Bone marrow (tissue), 2 donors: ENCODE measurements around the gene PALM2AKAP2.

ENCODE experiments used
- DNase-seq, 2 donors: peaks; one replicate each; lab custom pipeline; 2025; lab: John Stamatoyannopoulos, UW

PALM2AKAP2 gene

GRCh38 chr9:109771796-109772531 is 8.0 kb upstream of the PALM2AKAP2 start:
- DNase-seq = no peak

GRCh38 chr9:109775516-109775915 is 4.5 kb upstream of the PALM2AKAP2 start:
- no peak for DNase-seq

- no peak for DNase-seq
Measured at GRCh38 chr9:109776391-109776790, 3.6 kb upstream of the PALM2AKAP2 start.

- no peak for DNase-seq
Measured at GRCh38 chr9:109780453-109781033, 545 bp downstream of the PALM2AKAP2 start.

- no peak for DNase-seq
Measured at GRCh38 chr9:109781086-109781485, 1.1 kb downstream of the PALM2AKAP2 start.

GRCh38 chr9:109781541-109782197 is 1.7 kb downstream of the PALM2AKAP2 start:
- DNase-seq = no peak

GRCh38 chr9:109787735-109788134 is 7.7 kb downstream of the PALM2AKAP2 start:
- no peak for DNase-seq

GRCh38 chr9:109789556-109789955 is 9.6 kb downstream of the PALM2AKAP2 start:
- DNase-seq = no peak

- no peak for DNase-seq
Measured at GRCh38 chr9:109789971-109790370, 10.0 kb downstream of the PALM2AKAP2 start.

GRCh38 chr9:109791003-109791677 is 11.1 kb downstream of the PALM2AKAP2 start:
- DNase-seq = no peak

- no peak for DNase-seq
Measured at GRCh38 chr9:109791747-109792146, 11.7 kb downstream of the PALM2AKAP2 start.

GRCh38 chr9:109792951-109793546 is 13.1 kb downstream of the PALM2AKAP2 start:
- DNase-seq = no peak

GRCh38 chr9:109793921-109794320 is 13.9 kb downstream of the PALM2AKAP2 start:
- no peak for DNase-seq

GRCh38 chr9:109794361-109795012 is 14.5 kb downstream of the PALM2AKAP2 start:
- no peak for DNase-seq

GRCh38 chr9:109795613-109796012 is 15.6 kb downstream of the PALM2AKAP2 start:
- DNase-seq = no peak

- DNase-seq = no peak
Measured at GRCh38 chr9:109796078-109796477, 16.1 kb downstream of the PALM2AKAP2 start.

- DNase-seq = no peak
Measured at GRCh38 chr9:109797006-109797405, 17.0 kb downstream of the PALM2AKAP2 start.

GRCh38 chr9:109797509-109797908 is 17.5 kb downstream of the PALM2AKAP2 start:
- DNase-seq = no peak

- no peak for DNase-seq
Measured at GRCh38 chr9:109799141-109799540, 19.1 kb downstream of the PALM2AKAP2 start.

- no peak for DNase-seq
Measured at GRCh38 chr9:109799792-109800191, 19.8 kb downstream of the PALM2AKAP2 start.

- no peak for DNase-seq
Measured at GRCh38 chr9:109801484-109801883, 21.5 kb downstream of the PALM2AKAP2 start.

GRCh38 chr9:109802491-109802890 is 22.5 kb downstream of the PALM2AKAP2 start:
- no peak for DNase-seq
